IPS-18c (cell line): ENCODE results near the gene PSORS1C2.
"Not testable (repeated sequence)": the region's sequence is repeated elsewhere in the genome, so short reads cannot be mapped to it uniquely, and the experiment has no call there.

ENCODE experiments used
- H3K4me3 ChIP-seq: 2 replicates; pipeline ENCODE4 v1.7.0; 2013; ENCODE audit warnings: low read depth, mild to moderate bottlenecking, low read length, moderate library complexity; ENCODE audit not compliant: insufficient read depth
- H3K9me3 ChIP-seq: one replicate; pipeline ENCODE4 v1.6.1; 2013; ENCODE audit warnings: mild to moderate bottlenecking, low read length, moderate library complexity; ENCODE audit not compliant: control insufficient read depth, insufficient read depth

PSORS1C2 gene

DNA sequence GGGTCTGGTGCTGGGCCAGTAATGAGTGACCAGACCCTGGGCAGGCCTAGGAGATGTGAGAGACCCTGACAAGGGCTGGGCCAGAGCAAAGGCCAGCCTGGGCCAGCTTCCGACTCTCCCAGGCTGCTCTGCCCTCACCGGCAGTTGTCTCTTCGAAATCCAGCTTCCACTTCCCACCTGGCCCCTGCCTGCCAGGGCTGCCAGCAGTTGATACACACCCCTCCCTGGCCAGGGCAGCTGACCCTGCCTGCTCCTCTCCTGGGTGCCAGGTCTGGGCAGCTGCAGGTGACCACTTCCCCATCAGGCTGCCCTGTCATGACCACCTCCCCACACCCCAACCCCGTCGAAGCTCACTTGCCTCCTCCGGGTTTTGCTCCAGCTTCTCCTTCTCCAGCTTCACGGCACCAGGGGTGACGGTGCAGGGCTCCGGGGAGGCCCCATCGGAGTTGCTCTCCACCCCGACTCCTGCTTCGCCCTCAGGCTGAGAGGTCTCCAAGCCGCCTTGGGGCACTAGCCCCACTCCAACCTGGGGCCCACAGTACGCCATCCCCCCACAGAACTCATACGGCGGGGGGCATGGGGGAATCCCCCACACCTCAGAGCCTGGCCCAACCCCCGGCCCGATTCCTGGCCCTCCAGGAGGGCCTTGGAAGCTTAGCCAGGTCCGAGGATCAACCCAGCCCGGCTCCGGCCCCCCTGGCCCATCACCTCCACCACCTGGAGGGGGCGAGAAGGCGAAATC is 31.2 kb upstream of the PSORS1C2 start:
- not testable (repeated sequence) for H3K9me3 ChIP-seq
- H3K4me3 ChIP-seq = peak overlapping the region; percentile 81

DNA sequence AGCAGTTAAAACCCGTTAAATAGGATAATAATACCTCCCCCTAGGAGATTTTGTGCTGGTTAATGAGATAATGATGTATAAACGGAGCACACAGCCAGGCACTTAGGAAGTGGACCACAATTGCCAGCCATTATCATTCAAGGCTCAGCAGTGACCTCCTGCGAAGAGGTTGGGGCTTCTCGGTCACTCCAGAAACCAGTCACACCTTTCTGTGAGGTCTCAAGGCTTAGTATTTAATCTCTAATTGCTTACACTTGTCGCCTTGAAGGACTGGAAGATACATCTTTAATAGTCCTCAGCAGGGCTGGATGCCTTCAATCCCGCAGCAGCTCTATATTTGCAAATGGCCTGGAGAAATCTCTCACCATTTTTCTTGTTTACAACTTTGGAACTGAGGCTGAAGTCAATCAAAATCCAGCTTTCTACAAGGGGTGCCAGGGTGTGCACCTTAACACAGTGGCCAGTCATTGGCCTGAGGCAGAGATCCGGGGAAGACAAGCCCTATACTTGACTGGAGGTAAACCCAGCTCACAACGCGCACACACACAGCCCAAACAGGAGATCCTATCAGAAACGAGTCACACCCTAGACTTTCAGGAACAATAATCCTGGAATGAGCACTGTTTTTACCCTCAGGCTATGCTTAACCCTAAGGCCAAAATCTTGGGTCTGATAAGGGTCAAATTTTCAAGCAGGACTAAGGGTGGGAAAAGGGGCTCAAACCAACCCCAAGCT is 30.4 kb upstream of the PSORS1C2 start:
- Histone ChIP-seq H3K9me3 (peaks cover 4% of the 10 kb centered on the region), H3K4me3 (peak overlapping the region; percentile 81)

DNA sequence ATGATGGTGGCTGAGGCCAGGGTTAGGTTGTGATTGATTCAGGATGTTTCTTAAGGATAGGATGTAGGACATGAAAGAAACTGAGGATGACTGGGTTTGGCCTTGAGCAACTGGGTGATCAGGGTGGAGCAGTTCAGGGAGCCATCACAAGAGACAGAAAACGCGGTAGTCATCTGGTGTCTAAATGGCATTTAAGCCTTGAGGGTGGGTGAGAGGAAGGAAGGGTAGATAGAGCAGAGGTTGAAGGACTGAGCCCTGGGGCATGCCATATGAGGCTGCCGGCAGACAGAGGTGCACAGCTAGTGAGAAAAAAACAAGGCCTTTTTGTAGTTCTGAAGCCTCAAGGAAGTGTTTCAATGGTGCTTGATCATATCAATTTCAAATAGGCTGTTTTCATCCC is 29.7 kb upstream of the PSORS1C2 start:
- Histone ChIP-seq H3K9me3 (peaks cover 4% of the 10 kb centered on the region), H3K4me3 (peak overlapping the region; percentile 81)

DNA sequence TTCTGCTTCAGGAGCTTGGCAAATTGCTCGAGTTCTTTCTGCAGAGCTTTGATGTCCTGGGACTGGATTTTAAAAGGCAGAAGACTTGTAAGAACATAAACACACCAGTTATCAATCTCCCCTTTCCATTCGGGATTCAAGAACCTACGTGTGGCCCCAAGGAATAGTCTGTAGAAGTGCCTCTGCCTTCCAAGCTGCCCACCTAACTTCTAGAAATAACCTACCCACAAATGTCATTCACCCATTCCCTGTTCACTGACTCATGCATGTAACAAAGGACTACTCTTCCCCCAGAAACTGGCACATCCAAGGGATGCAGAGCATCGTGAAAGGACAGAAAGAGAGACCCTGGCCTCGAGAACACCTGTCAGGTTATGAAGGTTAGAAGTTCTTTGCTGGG is 27.1 kb upstream of the PSORS1C2 start:
- no peak overlapping the region for H3K4me3 ChIP-seq
- peaks cover 4% of the 10 kb centered on the region for H3K9me3 ChIP-seq

DNA sequence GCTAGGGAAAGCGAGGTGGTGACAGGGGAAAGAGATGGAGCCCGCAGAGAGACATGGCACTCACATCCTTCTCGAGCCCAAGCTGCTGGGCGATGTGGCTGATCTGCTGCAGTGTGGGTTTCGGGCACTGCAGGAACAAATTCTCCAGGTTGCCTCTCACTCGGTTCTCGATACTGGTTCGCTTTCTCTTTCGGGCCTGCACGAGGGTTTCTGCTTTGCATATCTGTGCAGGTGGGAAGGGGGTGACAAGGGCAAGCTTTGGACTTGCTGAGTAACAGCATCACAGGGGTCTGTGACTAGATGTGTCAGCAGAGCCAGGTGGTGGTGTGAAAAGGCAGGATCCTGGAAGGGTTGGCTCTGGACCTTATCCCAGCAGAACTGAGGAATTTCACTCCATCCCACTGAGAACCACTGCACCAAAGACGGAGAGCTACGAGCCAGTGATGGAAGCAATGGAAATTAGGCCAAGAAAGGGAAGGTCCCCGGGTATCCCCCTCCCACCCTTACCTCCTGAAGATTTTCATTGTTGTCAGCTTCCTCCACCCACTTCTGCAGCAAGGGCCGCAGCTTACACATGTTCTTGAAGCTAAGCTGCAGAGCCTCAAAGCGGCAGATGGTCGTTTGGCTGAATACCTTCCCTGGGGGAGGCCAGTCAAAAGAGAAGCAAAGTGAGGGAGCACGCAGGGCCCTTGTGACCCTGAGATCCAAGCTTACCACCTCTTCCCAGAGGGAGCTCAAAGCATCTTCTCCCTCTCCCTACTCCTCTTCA is 26.4 kb upstream of the PSORS1C2 start:
- not testable (repeated sequence) for H3K9me3 ChIP-seq, H3K4me3 ChIP-seq

DNA sequence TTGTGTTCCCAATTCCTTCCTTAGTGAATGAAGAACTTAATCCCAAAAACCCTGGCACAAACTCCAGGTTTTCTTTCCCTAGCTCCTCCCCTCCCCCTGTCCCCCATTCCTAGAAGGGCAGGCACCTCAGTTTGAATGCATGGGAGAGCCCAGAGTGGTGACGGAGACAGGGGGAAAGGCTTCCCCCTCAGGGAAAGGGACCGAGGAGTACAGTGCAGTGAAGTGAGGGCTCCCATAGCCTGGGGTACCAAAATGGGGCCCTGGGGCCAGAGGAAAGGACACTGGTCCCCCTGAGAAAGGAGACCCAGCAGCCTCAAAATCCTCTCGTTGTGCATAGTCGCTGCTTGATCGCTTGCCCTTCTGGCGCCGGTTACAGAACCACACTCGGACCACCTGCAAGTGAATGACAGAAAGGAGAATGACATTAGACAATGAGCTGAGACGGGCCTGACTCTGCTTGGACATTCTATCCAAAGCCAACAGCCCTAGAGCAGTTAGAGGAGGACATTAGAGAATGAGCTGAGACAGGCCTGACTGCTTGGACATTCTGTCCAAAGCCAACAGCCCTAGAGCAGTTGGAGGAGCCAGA is 25.7 kb upstream of the PSORS1C2 start:
- H3K9me3 ChIP-seq, H3K4me3 ChIP-seq: not testable (repeated sequence)

DNA sequence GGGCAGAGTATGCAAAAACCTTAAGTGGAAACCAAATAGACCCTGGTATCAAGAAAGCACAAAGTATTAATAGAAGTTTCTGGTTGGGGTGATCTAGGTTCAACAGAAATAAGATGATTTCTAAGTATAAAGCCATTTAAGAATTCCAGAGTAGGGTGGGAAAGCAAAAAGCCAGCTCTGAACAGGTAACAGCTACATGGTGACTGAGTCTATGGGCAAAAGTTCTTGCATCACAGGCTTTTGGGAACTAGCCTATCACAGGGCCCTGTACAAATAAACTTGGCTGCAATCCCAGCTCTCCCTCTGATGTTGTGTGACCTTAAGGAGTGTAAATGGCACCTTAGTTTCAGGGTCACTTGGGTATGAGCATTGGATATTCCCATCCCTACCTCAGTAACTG is 25.1 kb upstream of the PSORS1C2 start:
- Histone ChIP-seq H3K4me3 (no peak overlapping the region), H3K9me3 (no peaks in the 10 kb centered on the region)

DNA sequence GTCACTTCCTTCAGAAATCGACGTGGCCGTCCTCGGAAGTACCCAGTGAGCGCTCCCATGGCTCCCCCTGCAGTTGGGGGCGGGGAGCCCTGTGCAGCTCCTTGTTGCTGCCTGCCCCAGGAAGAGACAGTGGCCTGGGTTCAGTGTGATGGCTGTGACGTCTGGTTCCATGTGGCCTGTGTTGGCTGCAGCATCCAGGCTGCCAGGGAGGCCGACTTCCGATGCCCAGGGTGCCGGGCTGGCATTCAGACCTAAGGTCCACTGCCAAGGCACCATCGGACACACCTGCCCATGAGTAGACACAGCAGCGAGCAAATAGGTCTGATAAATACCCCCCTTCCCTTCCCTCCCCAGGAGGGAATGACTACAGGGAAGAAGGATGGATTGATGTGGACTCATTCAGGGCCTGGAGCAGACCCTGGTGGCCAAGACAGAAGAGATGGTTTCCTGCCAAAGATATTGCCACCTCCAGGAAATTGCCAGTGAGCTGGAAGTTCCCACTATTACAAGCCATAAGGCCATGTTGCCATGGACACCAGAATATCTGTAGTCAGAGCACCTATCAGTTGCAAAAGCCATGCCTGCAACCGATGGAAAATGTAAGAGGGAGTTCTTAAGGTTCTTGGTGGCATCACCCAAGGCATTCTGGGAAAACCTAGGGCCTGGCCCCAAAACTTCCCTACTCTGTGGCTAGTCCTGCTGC is 23.7 kb upstream of the PSORS1C2 start:
- no peak overlapping the region for H3K4me3 ChIP-seq
- no peaks in the 10 kb centered on the region for H3K9me3 ChIP-seq

DNA sequence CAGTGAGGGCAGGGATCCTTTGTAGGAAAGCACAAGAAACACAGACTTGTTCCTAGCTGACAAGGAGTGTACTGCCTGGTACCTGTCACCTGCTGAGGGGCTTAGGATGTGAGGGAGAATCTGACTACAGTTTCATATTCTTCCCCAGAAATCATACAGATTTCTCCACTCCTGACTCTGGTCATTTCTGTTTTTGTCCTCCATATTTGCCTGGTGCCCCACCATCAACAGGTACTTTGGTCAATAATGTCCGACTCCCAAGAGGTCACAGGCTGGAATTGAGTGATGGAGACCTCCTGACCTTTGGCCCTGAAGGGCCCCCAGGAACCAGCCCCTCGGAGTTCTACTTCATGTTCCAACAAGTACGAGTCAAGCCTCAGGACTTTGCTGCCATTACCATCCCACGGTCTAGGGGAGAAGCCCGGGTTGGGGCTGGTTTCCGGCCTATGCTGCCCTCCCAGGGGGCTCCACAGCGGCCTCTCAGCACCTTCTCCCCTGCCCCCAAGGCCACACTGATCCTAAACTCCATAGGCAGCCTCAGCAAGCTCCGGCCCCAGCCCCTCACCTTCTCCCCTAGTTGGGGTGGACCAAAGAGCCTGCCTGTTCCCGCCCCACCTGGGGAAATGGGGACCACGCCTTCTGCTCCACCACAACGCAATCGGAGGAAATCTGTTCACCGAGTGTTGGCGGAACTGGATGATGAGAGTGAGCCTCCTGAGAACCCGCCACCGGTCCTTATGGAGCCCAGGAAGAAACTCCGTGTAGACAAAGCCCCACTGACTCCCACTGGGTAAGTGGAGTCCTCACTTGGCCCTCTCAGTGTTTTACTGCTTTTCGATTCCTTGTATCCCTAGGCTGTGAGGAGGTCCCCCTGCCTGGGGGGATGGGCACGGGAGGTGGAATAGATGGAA is 22.6 kb upstream of the PSORS1C2 start:
- no peaks in the 10 kb centered on the region for H3K9me3 ChIP-seq

DNA sequence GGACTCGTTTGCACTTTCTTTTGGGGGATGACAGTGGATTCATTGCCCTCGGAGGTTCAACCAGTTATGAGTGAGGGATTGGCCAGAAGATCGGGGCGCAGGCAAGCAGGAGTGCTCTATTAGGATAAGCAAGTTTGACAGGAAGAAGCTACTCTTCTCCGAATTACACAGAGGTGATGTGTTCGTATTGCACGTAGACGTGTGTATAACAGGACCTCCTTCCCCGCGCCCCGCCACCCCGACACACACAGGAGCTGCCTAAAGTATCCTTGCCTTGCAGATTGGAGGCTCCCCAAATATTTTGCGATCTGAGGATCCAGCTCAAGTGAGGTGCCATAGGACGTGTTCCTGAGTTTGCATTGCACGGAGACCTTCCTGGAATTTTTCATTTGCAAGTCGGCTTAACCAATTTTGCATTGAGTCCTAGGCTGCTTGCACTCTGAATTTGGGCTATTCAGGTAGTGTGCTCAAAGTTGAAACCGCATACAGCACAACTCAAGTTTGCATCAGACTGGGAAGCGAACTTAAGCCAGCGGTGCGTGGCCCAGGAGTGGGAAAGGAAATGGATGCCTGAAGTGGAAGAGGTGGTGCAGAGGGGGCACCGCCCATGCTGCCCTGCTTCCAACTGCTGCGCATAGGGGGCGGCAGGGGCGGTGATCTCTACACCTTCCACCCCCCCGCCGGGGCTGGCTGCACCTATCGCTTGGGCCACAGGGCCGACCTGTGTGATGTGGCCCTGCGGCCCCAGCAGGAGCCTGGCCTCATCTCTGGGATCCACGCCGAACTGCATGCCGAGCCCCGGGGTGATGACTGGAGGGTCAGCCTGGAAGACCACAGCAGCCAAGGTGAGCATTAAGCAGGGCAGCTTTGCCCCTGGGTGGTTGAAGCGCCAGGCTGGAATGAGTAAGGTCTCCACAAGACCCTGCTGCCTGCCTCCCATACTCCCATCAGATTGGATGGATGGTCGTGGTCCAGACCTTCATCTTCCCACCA is 20.3 kb upstream of the PSORS1C2 start:
- no peaks in the 10 kb centered on the region for H3K9me3 ChIP-seq
- H3K4me3 ChIP-seq = peak overlapping the region; percentile 73

More for the DNA sequence above, 22.6 kb upstream of the PSORS1C2 start:
- H3K4me3 ChIP-seq = no peak overlapping the region

DNA sequence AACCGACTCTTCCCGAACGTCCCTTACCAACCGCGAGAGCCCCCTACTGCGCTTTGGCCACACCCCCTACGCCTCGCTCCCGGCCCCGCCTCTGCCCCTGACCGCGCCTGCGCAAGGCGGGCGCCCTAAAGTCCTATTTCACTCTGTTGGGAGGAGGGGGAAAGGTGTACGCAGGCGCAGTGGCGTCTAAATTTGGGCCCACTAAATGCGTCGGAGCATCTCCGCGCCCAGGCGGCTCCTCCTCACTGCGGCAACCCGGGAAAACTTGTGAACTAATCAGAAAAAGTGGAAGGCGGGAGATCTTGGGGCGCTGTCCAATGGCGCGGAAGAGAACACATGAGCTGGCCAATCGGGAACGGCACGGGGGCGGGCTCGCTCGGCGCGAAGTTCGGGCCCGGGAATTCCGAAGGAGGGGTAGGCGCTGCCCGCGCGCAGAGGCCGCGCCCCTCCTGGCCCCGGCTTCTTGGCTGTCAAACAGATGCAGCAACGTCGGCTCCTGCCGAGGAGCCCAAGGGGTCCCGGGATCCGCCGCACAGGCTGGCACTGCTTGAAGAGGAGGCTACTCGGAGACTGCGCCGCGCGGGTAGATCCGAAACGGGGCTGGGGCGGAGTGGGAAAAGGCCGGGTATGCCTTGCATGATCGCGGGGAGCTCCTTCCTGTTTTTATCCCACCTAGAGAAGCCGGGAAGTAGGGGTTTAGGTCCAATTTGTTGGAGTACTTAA is 19.4 kb upstream of the PSORS1C2 start, which contains the start of gene TCF19:
Gene TCF19 (plus strand): TSS at position 450 of the 723 bp plus-strand sequence. CDS start 881 bp downstream, outside the sequence.
- peak within 1 kb of the TSS; percentile 73 for H3K4me3 ChIP-seq

DNA sequence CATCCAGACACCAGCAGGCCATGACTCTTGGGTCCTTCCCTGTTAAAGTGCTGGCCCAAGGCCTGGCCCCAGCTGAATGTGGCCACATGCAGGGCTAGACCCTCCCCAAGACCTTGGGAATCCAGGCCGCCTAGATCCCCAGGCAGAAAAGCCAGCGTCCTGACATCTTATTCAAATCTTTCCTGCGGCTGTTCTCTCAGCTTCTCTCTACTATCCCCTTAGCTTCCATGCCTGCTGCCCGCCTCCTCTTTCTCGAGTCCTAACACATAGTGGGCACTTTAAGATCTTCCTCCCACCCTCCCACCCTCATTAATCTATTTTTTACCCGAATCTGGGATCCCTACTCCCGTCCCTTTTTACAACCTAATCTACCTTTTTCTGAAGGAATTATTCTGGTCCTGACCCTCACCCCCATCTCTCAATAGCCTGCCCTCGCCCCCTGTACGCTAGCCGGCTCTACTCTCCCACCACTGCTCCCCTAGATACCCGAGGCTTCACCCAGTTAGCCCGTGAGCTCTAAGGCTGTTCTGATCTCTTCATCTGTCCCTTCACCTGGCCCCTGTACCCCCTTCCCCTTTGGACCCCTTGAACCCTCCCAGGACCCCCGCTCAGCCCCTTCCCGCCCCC is 18.8 kb upstream of the PSORS1C2 start, which contains the start of gene CCHCR1:
Gene CCHCR1 (minus strand): TSS at position 290 of the 627 bp plus-strand sequence. CDS start 202 bp downstream, at position 88.
- peak within 1 kb of the TSS; percentile 73 for H3K4me3 ChIP-seq
- H3K9me3 ChIP-seq = no peaks in the 10 kb centered on the region

More for the DNA sequence above, 19.4 kb upstream of the PSORS1C2 start, which contains the start of gene TCF19:
- no peaks in the 10 kb centered on the region for H3K9me3 ChIP-seq

DNA sequence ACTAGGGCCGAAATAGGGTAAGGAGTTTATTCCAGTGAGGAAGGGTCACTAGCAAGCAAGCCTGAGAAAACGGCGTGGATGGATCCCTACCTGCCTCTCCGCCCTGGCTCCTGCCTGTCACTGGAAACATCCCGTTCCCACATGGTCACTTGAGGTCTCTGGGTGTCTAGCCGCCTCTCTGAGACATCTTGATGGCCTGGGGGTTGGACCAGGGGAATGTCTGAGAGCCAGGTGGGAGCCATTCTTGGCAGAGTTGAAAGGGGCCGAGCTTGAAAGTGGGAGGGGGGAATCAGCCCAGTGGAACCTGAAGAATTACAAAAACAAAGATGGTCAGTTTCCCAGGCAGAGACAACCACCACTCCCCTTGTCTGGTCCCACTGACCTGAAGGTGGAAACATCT is 17.8 kb upstream of the PSORS1C2 start:
- Histone ChIP-seq H3K4me3 (no peak overlapping the region), H3K9me3 (no peaks in the 10 kb centered on the region)

DNA sequence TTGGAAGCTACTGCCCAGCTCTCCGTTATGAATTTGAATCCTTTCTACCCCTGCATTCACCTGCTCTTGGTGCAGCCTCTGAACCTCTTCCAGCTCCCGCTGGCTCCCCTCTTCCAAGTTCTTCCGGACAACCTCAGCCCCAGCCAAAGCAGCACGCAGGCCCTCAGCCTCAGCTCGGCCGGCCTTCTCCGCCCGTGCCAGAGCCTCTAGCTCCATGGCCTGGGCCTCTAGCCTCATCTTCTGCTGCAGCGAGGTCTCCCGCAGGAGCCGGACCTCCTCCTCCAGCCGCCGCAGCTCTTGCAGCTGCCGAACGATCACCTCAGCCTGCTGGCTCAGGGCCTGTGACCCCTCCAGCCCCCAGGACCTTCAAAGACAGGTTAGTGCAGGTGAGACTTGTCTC is 15.6 kb upstream of the PSORS1C2 start:
- Histone ChIP-seq H3K9me3 (no peaks in the 10 kb centered on the region), H3K4me3 (no peak overlapping the region)
